Stimulated activated CD8-positive, alpha-beta memory T cell treated with anti-CD3 and anti-CD28 coated beads, Interleukin-2, amount 100 ng/mL, for 48 hours (primary cell): Measurements from ENCODE around the gene ITFG2.
"Not testable (repeated sequence)": the region's sequence is repeated elsewhere in the genome, so short reads cannot be mapped to it uniquely, and the experiment has no call there.

Experiments
- DNase-seq, 2 donors: peaks; one replicate each; pipeline ENCODE4 v3.0.0-alpha.2; 2020; ENCODE audit warnings: low read depth in 2 of 2

The ITFG2 gene

DNA sequence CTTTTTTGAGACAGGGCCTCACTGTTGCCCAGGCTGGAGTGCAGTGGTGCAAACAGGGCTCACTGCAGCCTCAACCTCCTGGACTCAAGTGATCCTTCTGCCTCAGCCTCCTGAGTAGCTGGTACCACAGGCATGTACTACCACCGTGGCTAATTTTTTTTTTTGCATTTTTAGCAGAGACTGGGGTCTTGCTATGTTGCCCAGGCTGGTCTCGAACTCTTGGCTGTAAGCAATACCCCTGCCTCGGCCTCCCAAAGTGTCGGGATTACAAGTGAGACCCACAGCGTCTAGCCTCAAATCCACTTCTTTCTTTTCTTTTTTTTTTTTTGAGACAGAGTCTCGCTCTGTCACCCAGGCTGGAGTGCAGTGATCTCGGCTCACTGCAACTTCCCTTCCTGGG lies 50.9 kb downstream of the ITFG2 start:
- DNase-seq: not testable (repeated sequence)

DNA sequence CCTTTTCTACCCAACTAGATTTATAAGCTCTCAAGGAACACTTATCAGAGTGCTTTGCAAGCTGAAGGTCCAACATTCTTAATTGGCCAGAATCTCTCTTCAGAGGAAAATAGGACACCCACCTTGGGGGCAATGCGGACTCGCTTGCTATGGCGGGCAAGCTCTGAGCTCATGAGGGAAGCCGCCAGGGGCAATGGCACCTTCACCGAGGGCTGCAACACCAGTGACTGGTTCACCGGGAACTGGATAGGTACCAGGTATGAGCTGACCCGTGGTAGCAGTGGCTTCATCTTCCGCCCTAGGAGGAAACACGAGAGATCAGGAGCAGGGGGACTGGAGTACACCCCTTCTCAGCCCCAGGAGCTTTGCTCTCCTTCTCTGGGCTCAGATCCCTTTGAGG lies 51.7 kb downstream of the ITFG2 start:
- DNase-seq: no peak

DNA sequence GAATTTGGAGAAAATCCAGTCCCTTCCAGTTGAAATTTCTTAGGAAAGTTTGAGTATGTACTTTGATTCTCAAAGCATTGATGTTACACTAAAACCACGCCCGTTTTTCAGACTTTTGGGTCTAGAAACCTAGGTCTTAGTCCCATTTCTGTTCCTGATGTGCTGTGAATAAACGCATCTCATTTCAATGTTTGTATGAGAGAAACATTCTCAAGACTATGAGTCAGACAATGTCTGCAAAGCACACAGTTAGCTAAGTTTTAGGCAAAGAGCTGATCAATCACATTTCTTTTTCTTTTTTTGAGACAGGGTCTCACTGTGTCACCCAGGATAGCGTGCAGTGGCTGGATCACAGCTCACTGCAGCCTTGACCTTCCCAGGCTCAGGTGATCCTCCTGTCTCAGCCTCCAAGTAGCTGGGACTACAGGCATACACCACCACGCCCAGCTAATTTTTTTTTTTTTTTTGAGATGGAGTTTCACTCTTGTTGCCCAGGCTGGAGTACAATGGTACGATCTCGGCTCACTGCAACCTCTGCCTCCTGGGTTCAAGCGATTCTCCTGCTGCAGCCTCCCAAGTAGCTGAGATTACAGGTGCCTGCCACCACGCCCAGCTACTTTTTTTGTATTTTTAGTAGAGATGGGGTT lies 56.6 kb downstream of the ITFG2 start:
- DNase-seq: not testable (repeated sequence)
